GM12891 (cell line): ENCODE data around the gene FADS1.

Experiments
- POLR2A ChIP-seq: IDR thresholded peaks from 2 replicates; pipeline ENCODE4 v1.6.1; 2011; ENCODE audit warnings: low read depth, low read length, control low read depth
- POLR2AphosphoS5 ChIP-seq: IDR thresholded peaks from 2 replicates; pipeline ENCODE4 v1.6.1; 2011; ENCODE audit warnings: low read depth, low read length, control low read depth
- POU2F2 ChIP-seq: IDR thresholded peaks from 2 replicates; pipeline ENCODE4 v1.6.1; 2011; ENCODE audit warnings: low read depth, mild to moderate bottlenecking, control low read depth, low read length, moderate library complexity
- SPI1 ChIP-seq: IDR thresholded peaks from 2 replicates; pipeline ENCODE4 v1.6.1; 2011; ENCODE audit warnings: low read depth, low read length, control low read depth
- TAF1 ChIP-seq: IDR thresholded peaks from 2 replicates; pipeline ENCODE4 v1.6.1; 2011; ENCODE audit warnings: low read depth, low read length, control low read depth

- TF ChIP-seq POLR2AphosphoS5: no peak
- TF ChIP-seq POLR2A: no peak
- TF ChIP-seq TAF1: no peak
- no peak for TF ChIP-seq POU2F2
- no peak for TF ChIP-seq SPI1
Observed at GRCh38 chr11:61841636-61842527, 25.1 kb upstream of the FADS1 start.
